IMR-90 (cell line): ENCODE data around the gene RIMBP2. TPM values are rescaled to one million over a fixed set of nuclear protein-coding genes. Genes with fewer than 3 reads are reported as not detected.

Experiments
- ATAC-seq: fragments of 200-7000 bp; cut with Tn5 transposase; 2 replicates; pipeline ENCODE4 v1.9.1; 2020; ENCODE audit warnings: low read depth, mild to moderate bottlenecking, moderate library complexity
- BruUV-seq: library from RNA; stranded (reverse); fragments of 400-500 nt; replicated peaks from 2 replicates; lab custom pipeline; 2021; lab: Mats Ljungman, UMichigan
- CTCF ChIA-PET: fragments of 300-600 bp; formaldehyde crosslinking; extraction: SDS; loops from one replicate; lab custom pipeline; 2021; ENCODE audit warnings: antibody characterized with exemption; lab: Yijun Ruan, JAX
- POLR2A ChIA-PET: fragments of 300-600 bp; sonication (Branson Sonifier 250); formaldehyde crosslinking; loops from one replicate; lab custom pipeline; 2022; ENCODE audit warnings: antibody characterized with exemption; ENCODE audit not compliant: unreplicated experiment; lab: Charles Lee
- DNase-seq: peaks from one replicate; pipeline ENCODE4 v3.0.0; 2013
- H2AFZ ChIP-seq: replicated peaks from 2 replicates; pipeline ENCODE3; 2013; ENCODE audit warnings: low read length, mild to moderate bottlenecking; ENCODE audit not compliant: poor library complexity
- H2AK5ac ChIP-seq: 2 replicates; pipeline ENCODE4 v1.6.1; 2013; ENCODE audit warnings: low read depth, low read length, inconsistent platforms
- H2AK9ac ChIP-seq: replicated peaks from 2 replicates; pipeline ENCODE3; 2013; ENCODE audit warnings: mild to moderate bottlenecking, low read depth, low read length, moderate library complexity; ENCODE audit not compliant: poor library complexity
- H2BK120ac ChIP-seq: 2 replicates; pipeline ENCODE4 v1.6.1; 2013; ENCODE audit warnings: low read depth, low read length, inconsistent platforms
- H2BK15ac ChIP-seq: 3 replicates; pipeline ENCODE4 v1.6.1; 2013; ENCODE audit warnings: low read depth, low read length, inconsistent platforms
- H2BK20ac ChIP-seq: 2 replicates; pipeline ENCODE4 v1.6.1; 2013; ENCODE audit warnings: low read depth, mild to moderate bottlenecking, inconsistent platforms, low read length, moderate library complexity
- H2BK5ac ChIP-seq: 2 replicates; pipeline ENCODE4 v1.6.1; 2013; ENCODE audit warnings: mild to moderate bottlenecking, low read depth, low read length, inconsistent platforms; ENCODE audit not compliant: poor library complexity, severe bottlenecking
- H3K14ac ChIP-seq: replicated peaks from 2 replicates; pipeline ENCODE4 v1.6.1; 2013; ENCODE audit warnings: low read depth, low read length, inconsistent platforms
- H3K18ac ChIP-seq: 2 replicates; pipeline ENCODE4 v1.6.1; 2013; ENCODE audit warnings: low read depth, low read length, control low read depth
- H3K23ac ChIP-seq: 2 replicates; pipeline ENCODE4 v1.6.1; 2013; ENCODE audit warnings: low read depth, low read length, inconsistent platforms
- H3K27ac ChIP-seq: 2 replicates; pipeline ENCODE4 v1.5.1; 2013; ENCODE audit warnings: mild to moderate bottlenecking, control low read depth, low read length; ENCODE audit not compliant: insufficient read depth
- H3K27me3 ChIP-seq: 2 replicates; pipeline ENCODE4 v1.6.1; 2013; ENCODE audit warnings: low read length; ENCODE audit not compliant: control insufficient read depth, insufficient read depth
- H3K36me3 ChIP-seq: 2 replicates; pipeline ENCODE4 v1.6.1; 2013; ENCODE audit warnings: low read length, mixed read lengths; ENCODE audit not compliant: control insufficient read depth, insufficient read depth
- H3K4ac ChIP-seq: 2 replicates; pipeline ENCODE4 v1.6.1; 2013; ENCODE audit warnings: low read depth, low read length, inconsistent platforms
- H3K4me1 ChIP-seq: 2 replicates; pipeline ENCODE4 v1.6.1; 2013; ENCODE audit warnings: low read length, mixed read lengths; ENCODE audit not compliant: control insufficient read depth, insufficient read depth
- H3K4me2 ChIP-seq: 2 replicates; pipeline ENCODE4 v1.6.1; 2013; ENCODE audit warnings: low read depth, mild to moderate bottlenecking, control low read depth, low read length, moderate library complexity
- H3K4me3 ChIP-seq: 2 replicates; pipeline ENCODE4 v1.5.1; 2013; ENCODE audit warnings: low read depth, mild to moderate bottlenecking, control low read depth, low read length, moderate library complexity; ENCODE audit not compliant: insufficient read depth
- H3K56ac ChIP-seq: 2 replicates; pipeline ENCODE4 v1.6.1; 2013; ENCODE audit warnings: low read length, inconsistent platforms; ENCODE audit not compliant: insufficient read depth; ENCODE audit errors: extremely low read depth
- H3K79me1 ChIP-seq, 2 experiments: 2 replicates each; pipeline ENCODE4 v1.6.1; 2013; ENCODE audit warnings: low read length in 2 of 2, inconsistent platforms in 1 of 2, low read depth in 1 of 2
- H3K9ac ChIP-seq: 2 replicates; pipeline ENCODE4 v1.6.1; 2013; ENCODE audit warnings: low read depth, low read length, control low read depth
- H3K9me1 ChIP-seq: 2 replicates; pipeline ENCODE4 v1.6.1; 2013; ENCODE audit warnings: low read length, inconsistent platforms; ENCODE audit not compliant: insufficient read depth
- H3K9me3 ChIP-seq: 2 replicates; pipeline ENCODE4 v1.6.1; 2013; ENCODE audit warnings: low read length; ENCODE audit not compliant: control insufficient read depth, insufficient read depth
- H4K20me1 ChIP-seq: 2 replicates; pipeline ENCODE4 v1.6.1; 2013; ENCODE audit warnings: low read length, inconsistent platforms; ENCODE audit not compliant: insufficient read depth
- H4K5ac ChIP-seq: 2 replicates; pipeline ENCODE4 v1.6.1; 2013; ENCODE audit warnings: mild to moderate bottlenecking, low read depth, low read length, control low read depth
- H4K8ac ChIP-seq, 2 experiments: 2 replicates each; pipeline ENCODE4 v1.6.1; 2013; ENCODE audit warnings: low read depth in 2 of 2, low read length in 2 of 2, control low read depth in 1 of 2, inconsistent platforms in 1 of 2
- H4K91ac ChIP-seq: 2 replicates; pipeline ENCODE4 v1.6.1; 2013; ENCODE audit warnings: low read depth, low read length, inconsistent platforms; ENCODE audit not compliant: insufficient read depth
- BHLHE40 ChIP-seq: fragments of 150-350 bp; IDR thresholded peaks from 2 replicates; pipeline ENCODE4 v1.6.1; 2016; ENCODE audit warnings: mild to moderate bottlenecking, low read depth, low read length
- CEBPB ChIP-seq: IDR thresholded peaks from 2 replicates; pipeline ENCODE4 v1.6.1; 2012; ENCODE audit warnings: low read depth, low read length, improper control_type of control experiment
- CHD1 ChIP-seq: IDR thresholded peaks from 2 replicates; pipeline ENCODE4 v1.6.1; 2012; ENCODE audit warnings: low read depth, low read length, improper control_type of control experiment
- CTCF ChIP-seq: conservative IDR thresholded peaks from 2 replicates; pipeline ENCODE4 v1.5.1; 2012; ENCODE audit warnings: mild to moderate bottlenecking, low read depth, low read length, improper control_type of control experiment
- ELK1 ChIP-seq: fragments of 150-350 bp; IDR thresholded peaks from 2 replicates; pipeline ENCODE4 v1.6.1; 2016; ENCODE audit warnings: low read depth, mild to moderate bottlenecking, low read length, moderate library complexity, borderline replicate concordance
- FOS ChIP-seq: fragments of 150-350 bp; IDR thresholded peaks from 2 replicates; pipeline ENCODE4 v1.6.1; 2016; ENCODE audit warnings: low read depth, low read length
- MAFK ChIP-seq: IDR thresholded peaks from 2 replicates; pipeline ENCODE4 v1.6.1; 2012; ENCODE audit warnings: low read depth, low read length, improper control_type of control experiment
- MAZ ChIP-seq: IDR thresholded peaks from 2 replicates; pipeline ENCODE4 v1.6.1; 2012; ENCODE audit warnings: low read depth, mild to moderate bottlenecking, low read length, improper control_type of control experiment, moderate library complexity, borderline replicate concordance
- MXI1 ChIP-seq: IDR thresholded peaks from 2 replicates; pipeline ENCODE4 v1.6.1; 2012; ENCODE audit warnings: low read depth, mild to moderate bottlenecking, low read length, moderate library complexity, borderline replicate concordance
- NFE2L2 ChIP-seq: fragments of 150-350 bp; IDR thresholded peaks from 2 replicates; pipeline ENCODE4 v1.6.1; 2016; ENCODE audit warnings: low read depth, mild to moderate bottlenecking, low read length
- POLR2A ChIP-seq: IDR thresholded peaks from 2 replicates; pipeline ENCODE4 v1.6.1; 2012; ENCODE audit warnings: mild to moderate bottlenecking, low read depth, low read length
- RAD21 ChIP-seq: IDR thresholded peaks from 2 replicates; pipeline ENCODE4 v1.6.1; 2012; ENCODE audit warnings: low read length, improper control_type of control experiment
- RCOR1 ChIP-seq: IDR thresholded peaks from 2 replicates; pipeline ENCODE4 v1.6.1; 2012; ENCODE audit warnings: mild to moderate bottlenecking, low read length, improper control_type of control experiment; ENCODE audit not compliant: insufficient replicate concordance
- RFX5 ChIP-seq: IDR thresholded peaks from 2 replicates; pipeline ENCODE4 v1.8.0; 2012; ENCODE audit warnings: low read depth, mild to moderate bottlenecking, low read length, moderate library complexity
- SMC3 ChIP-seq: fragments of 150-350 bp; IDR thresholded peaks from 2 replicates; pipeline ENCODE4 v1.6.1; 2016; ENCODE audit warnings: low read depth, mild to moderate bottlenecking, antibody characterized with exemption, low read length, moderate library complexity
- WGBS, 2 experiments: methylation state at CpG; one replicate each; pipeline versions ENCODE4 v1.1.5 to v1.1.7; 2013; ENCODE audit warnings: missing lambda C conversion rate in 2 of 2; ENCODE audit not compliant: insufficient read length in 1 of 2; ENCODE audit errors: extremely low coverage in 2 of 2; 5-methylcytosine and 5-hydroxymethylcytosine counted together
- dilution Hi-C: fragments of 300-500 bp; cut with HindIII; formaldehyde crosslinking; loops from one replicate; pipeline ENCODE4 v1.14.3; 2018; ENCODE audit warnings: low sequenced_read_pairs; ENCODE audit not compliant: unreplicated experiment
- in situ Hi-C: fragments of 300-500 bp; cut with MboI; formaldehyde crosslinking; loops from 3 replicates; pipeline ENCODE4 v1.14.3; 2019; ENCODE audit warnings: low sequenced_read_pairs, inconsistent platforms, mixed read lengths
- intact Hi-C: fragments of 100-400 bp; cut with micrococcal nuclease; formaldehyde crosslinking; loops from 2 replicates; pipeline ENCODE4 v1.10.0; 2022
- polyA plus RNA-seq, 3 experiments: library from polyadenylated mRNA; depleted of rRNA; stranded (reverse); fragments of >200 nt; gene quantifications; 2 replicates each; pipeline ENCODE4 v1.2.3, GENCODE V29; 2012; ENCODE audit warnings: low replicate concordance in 1 of 3
- total RNA-seq: library from RNA; depleted of rRNA; stranded (reverse); fragments of >200 nt; gene quantifications from 2 replicates; pipeline ENCODE4 v1.2.3, GENCODE V29; 2012
- TF ChIP-seq, protein P1 (sequence below): fragments of 150-350 bp; IDR thresholded peaks from 2 replicates; pipeline ENCODE4 v1.6.1; 2017; ENCODE audit warnings: mild to moderate bottlenecking, antibody characterized with exemption, low read length, low read depth

The RIMBP2 gene
- total and polyA plus RNA-seq, 2 of the 4 experiments (the other 2 are of a cell fraction), result not detected

- dilution Hi-C loops (no loop called here), intact Hi-C loops (no loop called here), in situ Hi-C loops (no loop called here)
- H3K4me1 ChIP-seq, result no peaks in the 10 kb centered on the region
- DNase-seq (no peak), ATAC-seq (no peak)
- H3K79me1 ChIP-seq, result no peaks in the 10 kb centered on the region
- no peak overlapping the region for H3K14ac ChIP-seq
- H3K4me2 ChIP-seq, result no peak overlapping the region
- no peak overlapping the region for H4K8ac ChIP-seq
- ChIA-PET POLR2A (no interaction called here), CTCF (no interaction called here)
- no peak overlapping the region for H3K4ac ChIP-seq
- H2AK5ac ChIP-seq, result no peak overlapping the region
- no peak overlapping the region for H3K9ac ChIP-seq
- H3K27ac ChIP-seq, result no peak overlapping the region
- H3K56ac ChIP-seq, result no peak overlapping the region
- no peaks in the 10 kb centered on the region for H3K9me1 ChIP-seq
- no peaks in the 10 kb centered on the region for H4K20me1 ChIP-seq
- no peak overlapping the region for H3K23ac ChIP-seq
- H3K4me3 ChIP-seq, result no peak overlapping the region
- no peak overlapping the region for H2BK15ac ChIP-seq
- H2BK5ac ChIP-seq, result no peak overlapping the region
- peaks cover 57% of the 10 kb centered on the region for H3K9me3 ChIP-seq
- no peak overlapping the region for H2BK20ac ChIP-seq
- no peak overlapping the region for H2AK9ac ChIP-seq
- no peak overlapping the region for H4K91ac ChIP-seq
- no TSS peak for BruUV-seq
- H3K36me3 ChIP-seq, result no peaks in the 10 kb centered on the region
- H3K27me3 ChIP-seq, result no peaks in the 10 kb centered on the region
- no peak overlapping the region for H3K18ac ChIP-seq
- no peak overlapping the region for H2AFZ ChIP-seq
- TF ChIP-seq POLR2A (no peak), BHLHE40 (no peak), MAFK (no peak), FOS (no peak), MAZ (no peak), SMC3 (no peak), RAD21 (no peak), MXI1 (no peak), CTCF (no peak), RCOR1 (no peak), CEBPB (no peak), RFX5 (no peak), ELK1 (no peak), NFE2L2 (no peak), CHD1 (no peak)
- TF ChIP-seq, protein P1, sequence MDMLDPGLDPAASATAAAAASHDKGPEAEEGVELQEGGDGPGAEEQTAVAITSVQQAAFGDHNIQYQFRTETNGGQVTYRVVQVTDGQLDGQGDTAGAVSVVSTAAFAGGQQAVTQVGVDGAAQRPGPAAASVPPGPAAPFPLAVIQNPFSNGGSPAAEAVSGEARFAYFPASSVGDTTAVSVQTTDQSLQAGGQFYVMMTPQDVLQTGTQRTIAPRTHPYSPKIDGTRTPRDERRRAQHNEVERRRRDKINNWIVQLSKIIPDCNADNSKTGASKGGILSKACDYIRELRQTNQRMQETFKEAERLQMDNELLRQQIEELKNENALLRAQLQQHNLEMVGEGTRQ, result no peak
- no peak overlapping the region for H2BK120ac ChIP-seq
- 0% methylated on average over 1 of the region's 15 CpGs; no CpG with 5 or more reads in 1 of the 2 experiments for WGBS, 2 experiments
- H4K5ac ChIP-seq, result no peak overlapping the region
Observed at GRCh38 chr12:130428116-130428515, 288.0 kb downstream of the RIMBP2 start.
